GM12878 (cell line): ENCODE data around the gene RPL19. TPM values are rescaled to one million over a fixed set of nuclear protein-coding genes. Genes with fewer than 3 reads are reported as not detected.

Experiments used
- ATAC-seq: fragments of 200-7000 bp; cut with Tn5 transposase; 3 replicates; pipeline ENCODE4 v1.9.1; 2020; ENCODE audit warnings: mild to moderate bottlenecking, moderate library complexity
- BruUV-seq: library from RNA; stranded (reverse); fragments of 400-500 nt; replicated peaks from 2 replicates; lab custom pipeline; 2021; lab: Mats Ljungman, UMichigan
- CTCF ChIA-PET: fragments of 300-600 bp; sonication (Branson Sonifier 250); formaldehyde crosslinking; extraction: SDS; loops from one replicate; lab custom pipeline; 2021; ENCODE audit warnings: inconsistent platforms; lab: Yijun Ruan, JAX
- POLR2A ChIA-PET: fragments of 350-600 bp; formaldehyde crosslinking; extraction: SDS; loops from one replicate; lab custom pipeline; 2021; ENCODE audit warnings: inconsistent platforms; lab: Charles Lee
- RAD21 ChIA-PET: fragments of 300-600 bp; sonication (Branson Sonifier 250); formaldehyde crosslinking; loops from one replicate; lab custom pipeline; 2023; ENCODE audit warnings: antibody characterized with exemption; ENCODE audit not compliant: unreplicated experiment; lab: Charles Lee
- SMC1A ChIA-PET: fragments of 300-600 bp; sonication (Branson Sonifier 250); formaldehyde crosslinking; loops from one replicate; lab custom pipeline; 2023; ENCODE audit not compliant: unreplicated experiment, uncharacterized antibody; lab: Charles Lee
- DNase-seq: peaks from one replicate; pipeline ENCODE4 v3.0.0-alpha.2; 2011; ENCODE audit warnings: low read depth, low spot score
- FAIRE-seq: peaks from 3 replicates; lab custom pipeline; 2011; peaks lifted over from hg19 to GRCh38; lab: Jason Lieb, UNC
- H2AFZ ChIP-seq: 2 replicates; pipeline ENCODE4 v1.6.0; 2011; ENCODE audit warnings: low read depth, low read length, control low read depth; ENCODE audit not compliant: control insufficient read depth
- H3K27ac ChIP-seq: 2 replicates; pipeline ENCODE4 v1.5.1; 2011; ENCODE audit warnings: control low read depth; ENCODE audit not compliant: control insufficient read depth, insufficient read depth
- H3K27me3 ChIP-seq, 2 experiments: replicated peaks in 1 of 2; 2 replicates each; pipeline versions ENCODE4 v1.6.0 to v1.6.1; 2011; ENCODE audit warnings: low read length in 1 of 2; ENCODE audit not compliant: control insufficient read depth in 2 of 2, insufficient read depth in 2 of 2
- H3K36me3 ChIP-seq, 2 experiments: 2 replicates each; pipeline ENCODE4 v1.5.1; 2011; ENCODE audit warnings: low read length in 1 of 2; ENCODE audit not compliant: control insufficient read depth in 2 of 2, insufficient read depth in 2 of 2
- H3K4me1 ChIP-seq: 2 replicates; pipeline ENCODE4 v1.6.1; 2011; ENCODE audit warnings: mild to moderate bottlenecking, low read length, moderate library complexity, mixed read lengths; ENCODE audit not compliant: control insufficient read depth, insufficient read depth
- H3K4me2 ChIP-seq: 2 replicates; pipeline ENCODE4 v1.6.0; 2011; ENCODE audit warnings: control low read depth; ENCODE audit not compliant: control insufficient read depth, insufficient read depth
- H3K4me3 ChIP-seq: fragments of 200-600 bp; sonication (generic); 2 replicates; pipeline ENCODE4 v1.5.1; 2016
- H3K79me2 ChIP-seq: 2 replicates; pipeline ENCODE4 v1.6.0; 2011; ENCODE audit warnings: low read length; ENCODE audit not compliant: control insufficient read depth, insufficient read depth
- H3K9ac ChIP-seq: 2 replicates; pipeline ENCODE4 v1.8.0; 2011; ENCODE audit warnings: low read length, control low read depth, mixed read lengths; ENCODE audit not compliant: control insufficient read depth, insufficient read depth
- H3K9me3 ChIP-seq: replicated peaks from 3 replicates; pipeline ENCODE4 v1.5.1; 2011; ENCODE audit warnings: mild to moderate bottlenecking, low read length; ENCODE audit not compliant: control insufficient read depth, insufficient read depth
- H4K20me1 ChIP-seq: 2 replicates; pipeline ENCODE4 v1.6.0; 2011; ENCODE audit not compliant: control insufficient read depth, insufficient read depth
- BACH1 ChIP-seq: fragments of 450-650 bp; IDR thresholded peaks from 2 replicates; pipeline ENCODE4 v1.6.1; 2017; ENCODE audit warnings: mild to moderate bottlenecking, borderline replicate concordance
- BRCA1 ChIP-seq: IDR thresholded peaks from 2 replicates; pipeline ENCODE4 v1.6.1; 2011; ENCODE audit warnings: low read depth, low read length, improper control_type of control experiment
- MTA3 ChIP-seq: IDR thresholded peaks from 2 replicates; pipeline ENCODE4 v1.6.1; 2012; ENCODE audit warnings: low read length, inconsistent platforms, borderline replicate concordance
- PBX3 ChIP-seq: IDR thresholded peaks from 2 replicates; pipeline ENCODE4 v1.6.1; 2011; ENCODE audit warnings: mild to moderate bottlenecking, low read depth, low read length, moderate library complexity; ENCODE audit not compliant: insufficient replicate concordance
- POU2F2 ChIP-seq: IDR thresholded peaks from 3 replicates; pipeline ENCODE4 v1.6.1; 2011; ENCODE audit warnings: low read depth, mild to moderate bottlenecking, low read length, borderline replicate concordance
- RFX5 ChIP-seq: IDR thresholded peaks from 2 replicates; pipeline ENCODE4 v1.6.1; 2011; ENCODE audit warnings: low read depth, low read length, improper control_type of control experiment
- ZBTB11 ChIP-seq: fragments of 450-650 bp; formaldehyde crosslinking; IDR thresholded peaks from 2 replicates; pipeline ENCODE4 v1.5.0; 2022; ENCODE audit warnings: mild to moderate bottlenecking, missing genetic modification characterization
- WGBS: methylation state at CpG from one replicate; pipeline ENCODE4 v1.1.6; 2016; ENCODE audit warnings: low lambda C conversion rate; ENCODE audit not compliant: insufficient replicate concordance, insufficient coverage; ENCODE audit errors: missing lambda C conversion rate; 5-methylcytosine and 5-hydroxymethylcytosine counted together
- in situ Hi-C: fragments of 300-500 bp; cut with MboI; formaldehyde crosslinking; loops from 9 replicates; pipeline ENCODE4 v1.14.3; 2018; ENCODE audit warnings: mixed read lengths
- intact Hi-C: fragments of 100-400 bp; cut with micrococcal nuclease; formaldehyde crosslinking; loops from one replicate; pipeline ENCODE4 v1.14.2; 2022; ENCODE audit not compliant: unreplicated experiment
- polyA plus RNA-seq, 11 experiments: library from polyadenylated mRNA; depleted of rRNA in 4 of 11; unstranded in 6 of 11; stranded (reverse) in 5 of 11; fragments of >200 nt; fragmentation: Nextera tagmentation in 4 of 11; fragmentation: Illumina TruSeq in 1 of 11; extraction: Ambion mirVana in 4 of 11; extraction: Trizol in 1 of 11; gene quantifications; 1 replicate in 1 of 11; 2 replicates in 10 of 11; pipeline versions ENCODE4 v1.2.1 to v1.2.3, GENCODE V29; 2011 to 2016; ENCODE audit warnings: inconsistent platforms in 2 of 11, missing spikeins in 2 of 11, low read depth in 1 of 11
- total RNA-seq, 4 experiments: library from RNA; depleted of rRNA in 3 of 4; stranded (reverse); fragments of >200 nt in 3 of 4; fragmentation: Illumina TruSeq in 1 of 4; extraction: Trizol in 1 of 4; gene quantifications; 2 replicates each; pipeline versions ENCODE4 v1.2.1 to v1.2.3, GENCODE V29; 2013 to 2021

Gene RPL19
- total and polyA plus RNA-seq, 10 of the 15 experiments (the other 5 are each of a cell fraction or from before 2014, with no cell fraction given): 1,862 to 5,536 (median 3,836) TPM

GRCh38 chr17:39173526-39174274 is 26.4 kb upstream of the RPL19 start:
- Histone ChIP-seq H3K4me1 (no peaks in the 10 kb centered on the region), H3K79me2 (no peaks in the 10 kb centered on the region), H3K9me3 (no peaks in the 10 kb centered on the region), H3K4me2 (no peak overlapping the region), H3K27me3 (no peaks in the 10 kb centered on the region), H4K20me1 (no peaks in the 10 kb centered on the region), H3K9ac (no peak overlapping the region), H3K36me3 (peaks cover 2 to 4% of the 10 kb centered on the region in 2 experiments; a peak in 2 of 4 replicates), H3K27ac (no peak overlapping the region), H2AFZ (no peak overlapping the region), H3K4me3 (no peak overlapping the region)
- intact Hi-C loops: no loop called here
- WGBS: 58% methylated on average over 10 of the region's 10 CpGs
- ChIA-PET POLR2A (interaction anchor here (1.1 kb wide), 2 partner anchors 9 to 20 kb away, joined by 3 read pairs; no protein-coding TSS in a partner anchor), CTCF (interaction anchor here (0.6 to 8.9 kb wide), 20 partner anchors 8 to 277 kb away, joined by 3 to 117 read pairs (median 4); partner anchors contain the start of genes ARL5C and RPL19), SMC1A (interaction anchor here (0.9 to 3.9 kb wide), 3 partner anchors 7 to 71 kb away, joined by 4 to 26 read pairs (median 8); partner anchors contain the start of gene ARL5C), RAD21 (interaction anchor here (1.0 to 3.4 kb wide), 7 partner anchors 9 to 192 kb away, joined by 3 to 37 read pairs (median 8); no protein-coding TSS in a partner anchor)
- ATAC-seq (no peak), DNase-seq (no peak), FAIRE-seq (no peak)
- in situ Hi-C loops: no loop called here
- TF ChIP-seq BRCA1: no peak
- no peak for TF ChIP-seq MTA3
- no peak for TF ChIP-seq POU2F2
- TF ChIP-seq ZBTB11: no peak
- no peak for TF ChIP-seq PBX3
- no peak for TF ChIP-seq BACH1
- TF ChIP-seq RFX5: no peak
- BruUV-seq: no TSS peak
